ENCODE data around the gene ZFAND6.
"Not testable (repeated sequence)": the region's sequence is repeated elsewhere in the genome, so short reads cannot be mapped to it uniquely, and the experiment has no call there.

Gene ZFAND6

GRCh38 chr15:80058851-80059785 lies at the start of gene ZFAND6:
ZFAND6 (plus strand) TSS chr15:80059676; CDS start chr15:80120345, 60,669 bp downstream.
- peak within 1 kb of the TSS; percentile 92 for H3K4me3 ChIP-seq (ENCODE audit: low read length)
- peaks cover 21% of the 10 kb centered on the region for H3K4me1 ChIP-seq (ENCODE audit: control insufficient read depth, insufficient read depth, low read length)
- peak within 1 kb of the TSS; percentile 88 for H3K9ac ChIP-seq (ENCODE audit: low read length)
- no peaks in the 10 kb centered on the region for H3K36me3 ChIP-seq (ENCODE audit: control insufficient read depth, insufficient read depth, low read length, severe bottlenecking)
- no peaks in the 10 kb centered on the region for H3K9me3 ChIP-seq (ENCODE audit: control insufficient read depth, low read length)
- DNase-seq (ENCODE audit: low read depth), result peak; percentile 98
- peaks cover 10% of the 10 kb centered on the region for H3K27me3 ChIP-seq (replicated peaks; ENCODE audit: control insufficient read depth, insufficient read depth, low read length)

- peak; percentile 12 for DNase-seq (ENCODE audit: low read depth)
- Histone ChIP-seq H3K27me3 (replicated peaks; ENCODE audit: control insufficient read depth, insufficient read depth, low read length) (no peaks in the 10 kb centered on the region), H3K9ac (ENCODE audit: low read length) (peak overlapping the region; percentile 50), H3K4me1 (ENCODE audit: control insufficient read depth, insufficient read depth, low read length) (peaks cover 10% of the 10 kb centered on the region), H3K4me3 (ENCODE audit: low read length) (no peak overlapping the region), H3K9me3 (ENCODE audit: control insufficient read depth, low read length) (no peaks in the 10 kb centered on the region), H3K36me3 (ENCODE audit: control insufficient read depth, insufficient read depth, low read length, severe bottlenecking) (no peaks in the 10 kb centered on the region)
Measured at GRCh38 chr15:80010131-80010673, 49.3 kb upstream of the ZFAND6 start.

GRCh38 chr15:80011041-80011523 lies 48.4 kb upstream of the ZFAND6 start:
- not testable (repeated sequence) for H3K27me3 ChIP-seq (replicated peaks; ENCODE audit: control insufficient read depth, insufficient read depth, low read length); H3K9me3 ChIP-seq (ENCODE audit: control insufficient read depth, low read length); H3K36me3 ChIP-seq (ENCODE audit: control insufficient read depth, insufficient read depth, low read length, severe bottlenecking); H3K4me3 ChIP-seq (ENCODE audit: low read length); H3K4me1 ChIP-seq (ENCODE audit: control insufficient read depth, insufficient read depth, low read length)
- peak overlapping the region; percentile 50 for H3K9ac ChIP-seq (ENCODE audit: low read length)
- DNase-seq (ENCODE audit: low read depth), result peak; percentile 84

GRCh38 chr15:80011596-80011995 lies 47.9 kb upstream of the ZFAND6 start:
- no peaks in the 10 kb centered on the region for H3K36me3 ChIP-seq (ENCODE audit: control insufficient read depth, insufficient read depth, low read length, severe bottlenecking)
- peaks cover 10% of the 10 kb centered on the region for H3K4me1 ChIP-seq (ENCODE audit: control insufficient read depth, insufficient read depth, low read length)
- no peak overlapping the region for H3K9ac ChIP-seq (ENCODE audit: low read length)
- no peaks in the 10 kb centered on the region for H3K27me3 ChIP-seq (replicated peaks; ENCODE audit: control insufficient read depth, insufficient read depth, low read length)
- no peaks in the 10 kb centered on the region for H3K9me3 ChIP-seq (ENCODE audit: control insufficient read depth, low read length)
- no peak overlapping the region for H3K4me3 ChIP-seq (ENCODE audit: low read length)
- no peak for DNase-seq (ENCODE audit: low read depth)

GRCh38 chr15:80012060-80012726 lies 47.3 kb upstream of the ZFAND6 start:
- H3K27me3 ChIP-seq (replicated peaks; ENCODE audit: control insufficient read depth, insufficient read depth, low read length), result no peaks in the 10 kb centered on the region
- DNase-seq (ENCODE audit: low read depth), result no peak
- H3K36me3 ChIP-seq (ENCODE audit: control insufficient read depth, insufficient read depth, low read length, severe bottlenecking), result no peaks in the 10 kb centered on the region
- H3K4me3 ChIP-seq (ENCODE audit: low read length), result no peak overlapping the region
- no peaks in the 10 kb centered on the region for H3K9me3 ChIP-seq (ENCODE audit: control insufficient read depth, low read length)
- peaks cover 10% of the 10 kb centered on the region for H3K4me1 ChIP-seq (ENCODE audit: control insufficient read depth, insufficient read depth, low read length)
- no peak overlapping the region for H3K9ac ChIP-seq (ENCODE audit: low read length)

- not testable (repeated sequence) for H3K4me3 ChIP-seq (ENCODE audit: low read length); H3K36me3 ChIP-seq (ENCODE audit: control insufficient read depth, insufficient read depth, low read length, severe bottlenecking); H3K4me1 ChIP-seq (ENCODE audit: control insufficient read depth, insufficient read depth, low read length); H3K27me3 ChIP-seq (replicated peaks; ENCODE audit: control insufficient read depth, insufficient read depth, low read length); H3K9ac ChIP-seq (ENCODE audit: low read length); H3K9me3 ChIP-seq (ENCODE audit: control insufficient read depth, low read length); DNase-seq (ENCODE audit: low read depth)
Measured at GRCh38 chr15:80014186-80014585, 45.3 kb upstream of the ZFAND6 start.

- no peak overlapping the region for H3K4me3 ChIP-seq (ENCODE audit: low read length)
- no peaks in the 10 kb centered on the region for H3K27me3 ChIP-seq (replicated peaks; ENCODE audit: control insufficient read depth, insufficient read depth, low read length)
- DNase-seq (ENCODE audit: low read depth), result no peak
- H3K9ac ChIP-seq (ENCODE audit: low read length), result no peak overlapping the region
- no peaks in the 10 kb centered on the region for H3K36me3 ChIP-seq (ENCODE audit: control insufficient read depth, insufficient read depth, low read length, severe bottlenecking)
- no peaks in the 10 kb centered on the region for H3K9me3 ChIP-seq (ENCODE audit: control insufficient read depth, low read length)
- H3K4me1 ChIP-seq (ENCODE audit: control insufficient read depth, insufficient read depth, low read length), result peaks cover 8% of the 10 kb centered on the region
Measured at GRCh38 chr15:80015156-80015555, 44.3 kb upstream of the ZFAND6 start.

- not testable (repeated sequence) for H3K9ac ChIP-seq (ENCODE audit: low read length); DNase-seq (ENCODE audit: low read depth); H3K4me3 ChIP-seq (ENCODE audit: low read length)
Measured at GRCh38 chr15:80016506-80016905, 43.0 kb upstream of the ZFAND6 start.

GRCh38 chr15:80017139-80017538 lies 42.3 kb upstream of the ZFAND6 start:
- H3K9me3 ChIP-seq (ENCODE audit: control insufficient read depth, low read length), result not testable (repeated sequence)

More at GRCh38 chr15:80016506-80016905, 43.0 kb upstream of the ZFAND6 start:
- not testable (repeated sequence) for H3K27me3 ChIP-seq (replicated peaks; ENCODE audit: control insufficient read depth, insufficient read depth, low read length); H3K36me3 ChIP-seq (ENCODE audit: control insufficient read depth, insufficient read depth, low read length, severe bottlenecking); H3K4me1 ChIP-seq (ENCODE audit: control insufficient read depth, insufficient read depth, low read length); H3K9me3 ChIP-seq (ENCODE audit: control insufficient read depth, low read length)

GRCh38 chr15:80019168-80019745 lies 40.2 kb upstream of the ZFAND6 start:
- DNase-seq (ENCODE audit: low read depth), result no peak
- no peak overlapping the region for H3K4me3 ChIP-seq (ENCODE audit: low read length)
- no peaks in the 10 kb centered on the region for H3K4me1 ChIP-seq (ENCODE audit: control insufficient read depth, insufficient read depth, low read length)
- H3K27me3 ChIP-seq (replicated peaks; ENCODE audit: control insufficient read depth, insufficient read depth, low read length), result no peaks in the 10 kb centered on the region
- no peak overlapping the region for H3K9ac ChIP-seq (ENCODE audit: low read length)
- no peaks in the 10 kb centered on the region for H3K9me3 ChIP-seq (ENCODE audit: control insufficient read depth, low read length)
- no peaks in the 10 kb centered on the region for H3K36me3 ChIP-seq (ENCODE audit: control insufficient read depth, insufficient read depth, low read length, severe bottlenecking)

More at GRCh38 chr15:80017139-80017538, 42.3 kb upstream of the ZFAND6 start:
- H3K4me1 ChIP-seq (ENCODE audit: control insufficient read depth, insufficient read depth, low read length); H3K9ac ChIP-seq (ENCODE audit: low read length); H3K4me3 ChIP-seq (ENCODE audit: low read length); DNase-seq (ENCODE audit: low read depth); H3K36me3 ChIP-seq (ENCODE audit: control insufficient read depth, insufficient read depth, low read length, severe bottlenecking); H3K27me3 ChIP-seq (replicated peaks; ENCODE audit: control insufficient read depth, insufficient read depth, low read length): not testable (repeated sequence)

- H3K36me3 ChIP-seq (ENCODE audit: control insufficient read depth, insufficient read depth, low read length, severe bottlenecking); H3K9ac ChIP-seq (ENCODE audit: low read length); H3K4me3 ChIP-seq (ENCODE audit: low read length); H3K27me3 ChIP-seq (replicated peaks; ENCODE audit: control insufficient read depth, insufficient read depth, low read length); H3K4me1 ChIP-seq (ENCODE audit: control insufficient read depth, insufficient read depth, low read length); H3K9me3 ChIP-seq (ENCODE audit: control insufficient read depth, low read length); DNase-seq (ENCODE audit: low read depth): not testable (repeated sequence)
Measured at GRCh38 chr15:80020149-80020548, 39.3 kb upstream of the ZFAND6 start.
